ENCODE results near the gene POC1B. TPM values are rescaled to one million over a fixed set of nuclear protein-coding genes. Genes with fewer than 3 reads are reported as not detected.
A peak's percentile ranks its signal among the peaks of the same experiment; 100 is the strongest.

Gene POC1B
- polyA plus RNA-seq, 1 donor, result 20.8 TPM

GRCh38 chr12:89477633-89478279, 48.1 kb downstream of the POC1B start:
- Histone ChIP-seq H3K4me3 (ENCODE audit: low read length) (no peak overlapping the region), H3K9me3 (ENCODE audit: control insufficient read depth, low read depth, low read length) (no peaks in the 10 kb centered on the region), H3K4me1 (ENCODE audit: control insufficient read depth, insufficient read depth, low read length) (no peaks in the 10 kb centered on the region), H3K27me3 (ENCODE audit: control insufficient read depth, insufficient read depth, low read length) (no peaks in the 10 kb centered on the region), H3K36me3 (ENCODE audit: control insufficient read depth, insufficient read depth, low read length) (no peaks in the 10 kb centered on the region), H3K27ac (ENCODE audit: low read length) (no peak overlapping the region)
- DNase-seq, result no peak
- WGBS (ENCODE audit: insufficient coverage, low lambda C conversion rate), result 100% methylated on average over 2 of the region's 8 CpGs

GRCh38 chr12:89476904-89477595, 48.8 kb downstream of the POC1B start:
- H3K27me3 ChIP-seq (ENCODE audit: control insufficient read depth, insufficient read depth, low read length), result no peaks in the 10 kb centered on the region

GRCh38 chr12:89476232-89476631, 49.6 kb downstream of the POC1B start:
- no peaks in the 10 kb centered on the region for H3K27me3 ChIP-seq (ENCODE audit: control insufficient read depth, insufficient read depth, low read length)
- no peaks in the 10 kb centered on the region for H3K9me3 ChIP-seq (ENCODE audit: control insufficient read depth, low read depth, low read length)
- no peaks in the 10 kb centered on the region for H3K36me3 ChIP-seq (ENCODE audit: control insufficient read depth, insufficient read depth, low read length)
- peaks cover 2% of the 10 kb centered on the region for H3K4me1 ChIP-seq (ENCODE audit: control insufficient read depth, insufficient read depth, low read length)
- DNase-seq, result no peak
- WGBS (ENCODE audit: insufficient coverage, low lambda C conversion rate), result no CpG with 5 or more reads among the region's 3 CpGs
- no peak overlapping the region for H3K27ac ChIP-seq (ENCODE audit: low read length)
- H3K4me3 ChIP-seq (ENCODE audit: low read length), result no peak overlapping the region

More at GRCh38 chr12:89476904-89477595, 48.8 kb downstream of the POC1B start:
- H3K27ac ChIP-seq (ENCODE audit: low read length), result no peak overlapping the region
- DNase-seq, result no peak
- no peaks in the 10 kb centered on the region for H3K36me3 ChIP-seq (ENCODE audit: control insufficient read depth, insufficient read depth, low read length)
- H3K4me3 ChIP-seq (ENCODE audit: low read length), result no peak overlapping the region
- WGBS (ENCODE audit: insufficient coverage, low lambda C conversion rate), result 100% methylated on average over 1 of the region's 4 CpGs
- no peaks in the 10 kb centered on the region for H3K4me1 ChIP-seq (ENCODE audit: control insufficient read depth, insufficient read depth, low read length)
- no peaks in the 10 kb centered on the region for H3K9me3 ChIP-seq (ENCODE audit: control insufficient read depth, low read depth, low read length)

GRCh38 chr12:89475203-89475990, 50.5 kb downstream of the POC1B start:
- no peak overlapping the region for H3K27ac ChIP-seq (ENCODE audit: low read length)
- no peaks in the 10 kb centered on the region for H3K36me3 ChIP-seq (ENCODE audit: control insufficient read depth, insufficient read depth, low read length)
- no peak for DNase-seq
- no peak overlapping the region for H3K4me3 ChIP-seq (ENCODE audit: low read length)
- WGBS (ENCODE audit: insufficient coverage, low lambda C conversion rate), result 90% methylated on average over 2 of the region's 6 CpGs
- H3K9me3 ChIP-seq (ENCODE audit: control insufficient read depth, low read depth, low read length), result no peaks in the 10 kb centered on the region
- H3K4me1 ChIP-seq (ENCODE audit: control insufficient read depth, insufficient read depth, low read length), result peaks cover 2% of the 10 kb centered on the region
- no peaks in the 10 kb centered on the region for H3K27me3 ChIP-seq (ENCODE audit: control insufficient read depth, insufficient read depth, low read length)

GRCh38 chr12:89474615-89475014, 51.2 kb downstream of the POC1B start:
- Histone ChIP-seq H3K27me3 (ENCODE audit: control insufficient read depth, insufficient read depth, low read length) (no peaks in the 10 kb centered on the region), H3K27ac (ENCODE audit: low read length) (no peak overlapping the region), H3K4me3 (ENCODE audit: low read length) (no peak overlapping the region), H3K4me1 (ENCODE audit: control insufficient read depth, insufficient read depth, low read length) (peaks cover 2% of the 10 kb centered on the region), H3K9me3 (ENCODE audit: control insufficient read depth, low read depth, low read length) (no peaks in the 10 kb centered on the region), H3K36me3 (ENCODE audit: control insufficient read depth, insufficient read depth, low read length) (no peaks in the 10 kb centered on the region)
- WGBS (ENCODE audit: insufficient coverage, low lambda C conversion rate), result no CpG with 5 or more reads among the region's 1 CpG
- DNase-seq, result no peak

GRCh38 chr12:89472508-89472907, 53.3 kb downstream of the POC1B start:
- Histone ChIP-seq H3K9me3 (ENCODE audit: control insufficient read depth, low read depth, low read length) (no peaks in the 10 kb centered on the region), H3K36me3 (ENCODE audit: control insufficient read depth, insufficient read depth, low read length) (no peaks in the 10 kb centered on the region), H3K4me3 (ENCODE audit: low read length) (no peak overlapping the region), H3K4me1 (ENCODE audit: control insufficient read depth, insufficient read depth, low read length) (peaks cover 2% of the 10 kb centered on the region), H3K27me3 (ENCODE audit: control insufficient read depth, insufficient read depth, low read length) (no peaks in the 10 kb centered on the region), H3K27ac (ENCODE audit: low read length) (no peak overlapping the region)
- DNase-seq, result no peak
- 80% methylated on average over 1 of the region's 2 CpGs for WGBS (ENCODE audit: insufficient coverage, low lambda C conversion rate)

GRCh38 chr12:89470741-89471509, 54.9 kb downstream of the POC1B start:
- no peak overlapping the region for H3K4me3 ChIP-seq (ENCODE audit: low read length)
- H3K9me3 ChIP-seq (ENCODE audit: control insufficient read depth, low read depth, low read length), result no peaks in the 10 kb centered on the region
- H3K27me3 ChIP-seq (ENCODE audit: control insufficient read depth, insufficient read depth, low read length), result no peaks in the 10 kb centered on the region
- H3K36me3 ChIP-seq (ENCODE audit: control insufficient read depth, insufficient read depth, low read length), result no peaks in the 10 kb centered on the region
- peak; percentile 60 to 68 for DNase-seq
- H3K27ac ChIP-seq (ENCODE audit: low read length), result no peak overlapping the region
- 88% methylated on average over 2 of the region's 3 CpGs for WGBS (ENCODE audit: insufficient coverage, low lambda C conversion rate)
- peaks cover 2% of the 10 kb centered on the region for H3K4me1 ChIP-seq (ENCODE audit: control insufficient read depth, insufficient read depth, low read length)

GRCh38 chr12:89469361-89469760, 56.5 kb downstream of the POC1B start:
- no peaks in the 10 kb centered on the region for H3K36me3 ChIP-seq (ENCODE audit: control insufficient read depth, insufficient read depth, low read length)
- peaks cover 2% of the 10 kb centered on the region for H3K4me1 ChIP-seq (ENCODE audit: control insufficient read depth, insufficient read depth, low read length)
- DNase-seq, result no peak
- H3K9me3 ChIP-seq (ENCODE audit: control insufficient read depth, low read depth, low read length), result no peaks in the 10 kb centered on the region
- H3K4me3 ChIP-seq (ENCODE audit: low read length), result no peak overlapping the region
- WGBS (ENCODE audit: insufficient coverage, low lambda C conversion rate), result no CpG with 5 or more reads among the region's 3 CpGs
- no peaks in the 10 kb centered on the region for H3K27me3 ChIP-seq (ENCODE audit: control insufficient read depth, insufficient read depth, low read length)
- no peak overlapping the region for H3K27ac ChIP-seq (ENCODE audit: low read length)

- no peak for DNase-seq
- Histone ChIP-seq H3K27ac (ENCODE audit: low read length) (no peak overlapping the region), H3K36me3 (ENCODE audit: control insufficient read depth, insufficient read depth, low read length) (no peaks in the 10 kb centered on the region), H3K27me3 (ENCODE audit: control insufficient read depth, insufficient read depth, low read length) (no peaks in the 10 kb centered on the region), H3K4me1 (ENCODE audit: control insufficient read depth, insufficient read depth, low read length) (peaks cover 2% of the 10 kb centered on the region), H3K4me3 (ENCODE audit: low read length) (no peak overlapping the region), H3K9me3 (ENCODE audit: control insufficient read depth, low read depth, low read length) (no peaks in the 10 kb centered on the region)
- WGBS (ENCODE audit: insufficient coverage, low lambda C conversion rate), result no CpG with 5 or more reads among the region's 4 CpGs
Observed at GRCh38 chr12:89468648-89469326, 57.1 kb downstream of the POC1B start.
